DOHH2 (cell line): ENCODE data around the gene ZNF526.

Experiments
- EZH2phosphoT487 ChIP-seq: fragments of 200-600 bp; sonication (generic); IDR thresholded peaks from 2 replicates; pipeline ENCODE4 v1.6.1; 2017; ENCODE audit warnings: borderline replicate concordance, mild to moderate bottlenecking, antibody characterized with exemption, low read length, moderate library complexity, mixed read lengths
- TF ChIP-seq, protein P1 (sequence below): fragments of 200-600 bp; sonication (generic); IDR thresholded peaks from one replicate; pipeline ENCODE4 v1.5.1; 2014; ENCODE audit warnings: antibody characterized with exemption, mild to moderate bottlenecking, low read depth, low read length; ENCODE audit not compliant: poor library complexity, severe bottlenecking

DNA sequence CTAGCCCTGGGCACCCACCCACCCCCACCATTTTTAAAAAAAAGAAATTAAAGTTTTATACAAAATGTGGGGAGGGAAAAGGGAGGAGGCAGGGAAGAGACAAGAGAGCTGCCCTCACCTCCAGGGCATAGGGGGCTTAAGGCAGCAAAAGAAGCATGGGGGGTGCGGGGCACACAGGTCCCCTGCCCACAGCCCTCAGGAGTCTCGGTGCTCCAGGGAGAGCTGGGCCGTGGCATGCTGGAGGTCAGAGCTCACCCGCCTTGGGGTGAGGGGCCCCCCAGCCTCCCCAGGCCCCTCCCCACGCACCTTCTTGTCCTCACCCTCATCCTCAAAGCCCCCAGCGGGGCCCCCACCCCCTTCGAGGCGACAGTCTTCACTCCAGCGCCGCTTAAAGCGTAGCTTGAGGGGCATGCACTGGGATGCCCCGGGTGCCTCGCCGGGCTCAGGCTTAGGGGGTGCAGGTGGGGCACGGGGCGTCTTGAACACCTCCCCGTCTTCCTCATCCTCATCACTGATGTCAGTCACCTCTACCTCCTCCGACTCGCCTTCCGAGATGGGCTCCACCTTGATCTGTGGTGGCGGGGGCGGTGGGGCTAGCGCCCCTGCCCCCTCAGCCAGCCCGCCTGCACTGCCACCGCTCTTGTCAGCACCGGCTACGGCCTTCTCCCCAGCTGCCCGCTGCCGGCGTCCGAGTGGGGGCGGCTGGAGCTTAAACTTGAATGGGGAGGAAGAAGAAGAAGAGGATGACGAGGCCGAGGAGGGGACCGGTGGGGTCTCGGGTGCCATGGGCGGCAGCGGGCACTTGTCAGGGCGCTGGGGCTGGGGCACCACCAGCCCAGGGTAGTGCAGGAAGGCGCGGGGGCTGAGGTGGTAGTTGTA lies 28.4 kb downstream of the ZNF526 start:
- TF ChIP-seq, protein P1, sequence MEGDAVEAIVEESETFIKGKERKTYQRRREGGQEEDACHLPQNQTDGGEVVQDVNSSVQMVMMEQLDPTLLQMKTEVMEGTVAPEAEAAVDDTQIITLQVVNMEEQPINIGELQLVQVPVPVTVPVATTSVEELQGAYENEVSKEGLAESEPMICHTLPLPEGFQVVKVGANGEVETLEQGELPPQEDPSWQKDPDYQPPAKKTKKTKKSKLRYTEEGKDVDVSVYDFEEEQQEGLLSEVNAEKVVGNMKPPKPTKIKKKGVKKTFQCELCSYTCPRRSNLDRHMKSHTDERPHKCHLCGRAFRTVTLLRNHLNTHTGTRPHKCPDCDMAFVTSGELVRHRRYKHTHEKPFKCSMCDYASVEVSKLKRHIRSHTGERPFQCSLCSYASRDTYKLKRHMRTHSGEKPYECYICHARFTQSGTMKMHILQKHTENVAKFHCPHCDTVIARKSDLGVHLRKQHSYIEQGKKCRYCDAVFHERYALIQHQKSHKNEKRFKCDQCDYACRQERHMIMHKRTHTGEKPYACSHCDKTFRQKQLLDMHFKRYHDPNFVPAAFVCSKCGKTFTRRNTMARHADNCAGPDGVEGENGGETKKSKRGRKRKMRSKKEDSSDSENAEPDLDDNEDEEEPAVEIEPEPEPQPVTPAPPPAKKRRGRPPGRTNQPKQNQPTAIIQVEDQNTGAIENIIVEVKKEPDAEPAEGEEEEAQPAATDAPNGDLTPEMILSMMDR, result no peak
- no peak for TF ChIP-seq EZH2phosphoT487
